Keratinocyte (primary cell): ENCODE results near the gene ZFX. TPM values are rescaled to one million over a fixed set of nuclear protein-coding genes. Genes with fewer than 3 reads are reported as not detected.
"Not testable (repeated sequence)": the region's sequence is repeated elsewhere in the genome, so short reads cannot be mapped to it uniquely, and the experiment has no call there.

Experiments used
- DNase-seq: peaks from one replicate; pipeline ENCODE4 v3.0.0-alpha.2; 2011; ENCODE audit warnings: low read depth, missing footprints, low spot score
- FAIRE-seq: peaks from 2 replicates; lab custom pipeline; 2011; peaks lifted over from hg19 to GRCh38; lab: Jason Lieb, UNC
- H2AFZ ChIP-seq: 2 replicates; pipeline ENCODE4 v1.6.0; 2012; ENCODE audit warnings: low read length, control low read depth, inconsistent platforms; ENCODE audit not compliant: control insufficient read depth
- H3K27ac ChIP-seq: 2 replicates; pipeline ENCODE4 v1.5.1; 2011; ENCODE audit warnings: low read length; ENCODE audit not compliant: control insufficient read depth, insufficient read depth
- H3K27me3 ChIP-seq: 3 replicates; pipeline ENCODE4 v1.6.0; 2011; ENCODE audit warnings: low read length; ENCODE audit not compliant: control insufficient read depth, insufficient read depth; ENCODE audit errors: extremely low read depth
- H3K36me3 ChIP-seq, 2 experiments: 2 replicates in 1 of 2; 3 replicates in 1 of 2; pipeline ENCODE4 v1.5.1; 2011; ENCODE audit warnings: low read length in 2 of 2, mild to moderate bottlenecking in 1 of 2; ENCODE audit not compliant: control insufficient read depth in 2 of 2, insufficient read depth in 2 of 2; ENCODE audit errors: extremely low read depth in 1 of 2
- H3K4me1 ChIP-seq: 3 replicates; pipeline ENCODE4 v1.5.1; 2011; ENCODE audit warnings: low read length; ENCODE audit not compliant: control insufficient read depth, insufficient read depth; ENCODE audit errors: extremely low read depth
- H3K4me2 ChIP-seq: 3 replicates; pipeline ENCODE4 v1.6.0; 2011; ENCODE audit warnings: low read depth, low read length; ENCODE audit not compliant: control insufficient read depth, insufficient read depth; ENCODE audit errors: extremely low read depth
- H3K4me3 ChIP-seq, 3 experiments: fragments of 200-600 bp in 1 of 3; sonication (generic) in 1 of 3; 2 replicates in 2 of 3; 3 replicates in 1 of 3; pipeline ENCODE4 v1.5.1; 2011 to 2016; ENCODE audit warnings: low read length in 3 of 3, mild to moderate bottlenecking in 3 of 3, control low read depth in 2 of 3, inconsistent platforms in 1 of 3, low read depth in 1 of 3, mixed read lengths in 1 of 3, mixed run types in 1 of 3, moderate library complexity in 1 of 3; ENCODE audit not compliant: control insufficient read depth in 2 of 3, insufficient read depth in 2 of 3; ENCODE audit errors: extremely low read depth in 1 of 3
- H3K79me2 ChIP-seq: 2 replicates; pipeline ENCODE4 v1.6.0; 2012; ENCODE audit warnings: low read length; ENCODE audit not compliant: control insufficient read depth, insufficient read depth
- H3K9ac ChIP-seq: 3 replicates; pipeline ENCODE4 v1.6.0; 2011; ENCODE audit warnings: low read length; ENCODE audit not compliant: control insufficient read depth, insufficient read depth; ENCODE audit errors: extremely low read depth
- H3K9me1 ChIP-seq: 3 replicates; pipeline ENCODE4 v1.6.0; 2011; ENCODE audit warnings: low read length; ENCODE audit not compliant: control insufficient read depth, insufficient read depth; ENCODE audit errors: extremely low read depth
- H3K9me3 ChIP-seq: 2 replicates; pipeline ENCODE4 v1.5.1; 2012; ENCODE audit warnings: low read depth, low read length; ENCODE audit not compliant: control insufficient read depth
- H4K20me1 ChIP-seq: 3 replicates; pipeline ENCODE4 v1.6.0; 2011; ENCODE audit warnings: low read length; ENCODE audit not compliant: control insufficient read depth, insufficient read depth; ENCODE audit errors: extremely low read depth
- EZH2 ChIP-seq: IDR thresholded peaks from one replicate; pipeline ENCODE4 v1.6.1; 2012; ENCODE audit warnings: inconsistent platforms, mild to moderate bottlenecking, low read length, moderate library complexity
- dilution Hi-C: fragments of 300-500 bp; cut with MboI; formaldehyde crosslinking; loops from one replicate; pipeline ENCODE4 v1.7.0; 2020; ENCODE audit warnings: low sequenced_read_pairs; ENCODE audit not compliant: extremely low pct_ligation_motif_present
- polyA plus RNA-seq, 5 experiments: library from polyadenylated mRNA; depleted of rRNA in 3 of 5; stranded (reverse) in 3 of 5; stranded (forward) in 1 of 5; unstranded in 1 of 5; fragments of >200 nt; gene quantifications; 1 replicate in 1 of 5; 2 replicates in 3 of 5; 3 replicates in 1 of 5; pipeline versions ENCODE4 v1.2.1 to v1.2.3, GENCODE V29; 2011 to 2012; ENCODE audit warnings: missing spikeins in 2 of 5, low read depth in 1 of 5, low replicate concordance in 1 of 5
- TF ChIP-seq, protein P1 (sequence below), 3 experiments: IDR thresholded peaks in 1 of 3; conservative IDR thresholded peaks in 1 of 3; optimal IDR thresholded peaks in 1 of 3; 2 replicates in 2 of 3; 3 replicates in 1 of 3; pipeline versions ENCODE3 to v1.5.1; 2011; ENCODE audit warnings: low read length in 3 of 3, mild to moderate bottlenecking in 3 of 3, moderate library complexity in 2 of 3, control low read depth in 1 of 3, inconsistent platforms in 1 of 3; ENCODE audit not compliant: insufficient read depth in 2 of 3; ENCODE audit errors: extremely low read depth in 1 of 3

Gene ZFX
- polyA plus RNA-seq, 1 donor (not counting 4 experiments of a cell fraction or from before 2014, with no cell fraction given), result 24.3 TPM

DNA sequence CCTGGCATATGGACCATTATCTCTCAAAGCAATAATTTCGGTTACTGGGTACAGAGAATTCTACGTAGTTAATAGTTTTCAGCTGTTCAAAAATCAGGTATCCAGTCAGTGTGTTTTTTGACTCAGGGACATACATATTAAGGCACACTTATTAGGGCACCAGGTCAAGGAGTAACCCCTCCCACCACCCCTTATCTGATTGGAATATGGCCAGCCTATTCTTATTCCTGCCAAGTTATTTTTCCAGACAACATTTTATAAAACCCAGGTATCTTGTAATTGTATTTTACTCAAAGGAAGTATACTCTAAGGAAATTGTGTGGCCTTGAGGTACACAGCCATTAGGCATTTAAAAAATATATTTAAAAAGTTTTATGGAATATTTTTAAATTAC lies 4.3 kb downstream of the ZFX start:
- Histone ChIP-seq H3K9me1 (no peaks in the 10 kb centered on the region), H2AFZ (no peak overlapping the region), H3K27ac (peak overlapping the region; percentile 6), H3K79me2 (peaks cover 85% of the 10 kb centered on the region), H3K27me3 (no peaks in the 10 kb centered on the region), H3K36me3 (peaks cover 2 to 9% of the 10 kb centered on the region in 2 experiments), H3K4me1 (peaks cover 27% of the 10 kb centered on the region), H3K4me3 (no peak overlapping the region), H3K9ac (no peak overlapping the region), H3K9me3 (no peaks in the 10 kb centered on the region), H3K4me2 (peak overlapping the region; percentile 51), H4K20me1 (peaks cover 35% of the 10 kb centered on the region)
- TF ChIP-seq EZH2, result no peak
- TF ChIP-seq, protein P1, sequence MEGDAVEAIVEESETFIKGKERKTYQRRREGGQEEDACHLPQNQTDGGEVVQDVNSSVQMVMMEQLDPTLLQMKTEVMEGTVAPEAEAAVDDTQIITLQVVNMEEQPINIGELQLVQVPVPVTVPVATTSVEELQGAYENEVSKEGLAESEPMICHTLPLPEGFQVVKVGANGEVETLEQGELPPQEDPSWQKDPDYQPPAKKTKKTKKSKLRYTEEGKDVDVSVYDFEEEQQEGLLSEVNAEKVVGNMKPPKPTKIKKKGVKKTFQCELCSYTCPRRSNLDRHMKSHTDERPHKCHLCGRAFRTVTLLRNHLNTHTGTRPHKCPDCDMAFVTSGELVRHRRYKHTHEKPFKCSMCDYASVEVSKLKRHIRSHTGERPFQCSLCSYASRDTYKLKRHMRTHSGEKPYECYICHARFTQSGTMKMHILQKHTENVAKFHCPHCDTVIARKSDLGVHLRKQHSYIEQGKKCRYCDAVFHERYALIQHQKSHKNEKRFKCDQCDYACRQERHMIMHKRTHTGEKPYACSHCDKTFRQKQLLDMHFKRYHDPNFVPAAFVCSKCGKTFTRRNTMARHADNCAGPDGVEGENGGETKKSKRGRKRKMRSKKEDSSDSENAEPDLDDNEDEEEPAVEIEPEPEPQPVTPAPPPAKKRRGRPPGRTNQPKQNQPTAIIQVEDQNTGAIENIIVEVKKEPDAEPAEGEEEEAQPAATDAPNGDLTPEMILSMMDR (optimal IDR thresholded peaks at IDR 0.05 in 1 of 3, IDR thresholded peaks at IDR 0.05 in 1 of 3, conservative IDR thresholded peaks at IDR 0.05 in 1 of 3; ENCODE audit: extremely low read depth in 1 of 3, insufficient read depth in 2 of 3, low read length in 3 of 3), result no peak
- FAIRE-seq (no peak), DNase-seq (no peak)
- dilution Hi-C loops, result no loop called here

DNA sequence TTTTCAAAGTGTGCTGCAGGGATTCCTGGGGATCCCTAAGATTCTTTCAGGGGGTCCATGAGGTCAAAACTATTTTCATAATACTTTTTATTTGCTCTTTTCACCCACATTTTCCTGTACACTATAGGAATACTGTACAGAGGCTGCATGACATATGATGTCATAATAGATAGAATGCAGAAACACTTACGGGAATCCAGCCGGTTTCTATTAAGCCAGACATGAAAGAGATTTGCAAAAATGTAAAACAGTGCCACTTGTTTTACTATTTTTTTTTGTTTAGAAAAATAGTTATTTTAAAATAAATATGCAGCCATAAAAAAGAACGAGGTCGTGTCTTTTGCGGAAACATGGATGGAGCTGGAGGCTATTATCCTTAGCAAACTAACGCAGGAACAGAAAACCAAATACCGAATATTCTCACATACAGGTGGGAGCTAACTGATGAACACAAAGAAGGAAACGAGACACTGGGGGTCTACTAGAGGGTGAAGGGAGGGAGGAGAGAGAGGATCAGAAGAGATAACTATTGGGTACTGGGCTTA lies 5.0 kb downstream of the ZFX start:
- no peak overlapping the region for H2AFZ ChIP-seq
- peaks cover 2 to 9% of the 10 kb centered on the region in 2 experiments for H3K36me3 ChIP-seq
- peaks cover 38% of the 10 kb centered on the region for H4K20me1 ChIP-seq
- peaks cover 92% of the 10 kb centered on the region for H3K79me2 ChIP-seq
- no peaks in the 10 kb centered on the region for H3K27me3 ChIP-seq
- peaks cover 27% of the 10 kb centered on the region for H3K4me1 ChIP-seq
- no peak for DNase-seq
- H3K4me3 ChIP-seq, result no peak overlapping the region
- H3K9me3 ChIP-seq, result no peaks in the 10 kb centered on the region
- H3K9me1 ChIP-seq, result no peaks in the 10 kb centered on the region
- no peak overlapping the region for H3K4me2 ChIP-seq
- no peak overlapping the region for H3K9ac ChIP-seq
- TF ChIP-seq, protein P1 (optimal IDR thresholded peaks at IDR 0.05 in 1 of 3, IDR thresholded peaks at IDR 0.05 in 1 of 3, conservative IDR thresholded peaks at IDR 0.05 in 1 of 3; ENCODE audit: extremely low read depth in 1 of 3, insufficient read depth in 2 of 3, low read length in 3 of 3), result no peak
- TF ChIP-seq EZH2, result no peak
- H3K27ac ChIP-seq, result no peak overlapping the region
- dilution Hi-C loops, result no loop called here
- no peak for FAIRE-seq

DNA sequence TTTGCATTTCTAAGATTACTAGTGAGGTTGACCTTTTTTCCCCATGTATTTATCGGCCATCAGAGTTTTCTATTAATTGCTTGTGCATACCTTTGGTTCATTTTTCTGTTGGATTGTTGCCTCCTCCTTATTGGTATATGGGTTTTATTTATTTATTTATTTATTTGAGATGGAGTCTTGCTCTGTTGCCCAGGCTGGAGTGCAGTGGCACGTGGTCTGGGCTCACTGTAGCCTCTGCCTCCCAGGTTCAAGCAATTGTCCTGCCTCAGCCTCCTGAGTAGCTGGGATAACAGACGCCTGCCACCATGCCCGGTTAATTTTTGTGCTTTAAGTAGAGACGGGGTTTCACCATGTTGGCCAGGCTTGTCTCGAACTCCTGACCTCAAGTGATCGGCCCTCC lies 6.2 kb downstream of the ZFX start:
- H3K9me1 ChIP-seq, dilution Hi-C loops, H3K9me3 ChIP-seq, H3K4me2 ChIP-seq, H2AFZ ChIP-seq, H3K9ac ChIP-seq, H3K27me3 ChIP-seq, DNase-seq, FAIRE-seq, H3K36me3 ChIP-seq, H3K27ac ChIP-seq, H3K4me3 ChIP-seq: not testable (repeated sequence)
- peaks cover 99% of the 10 kb centered on the region for H3K79me2 ChIP-seq
- H3K4me1 ChIP-seq, result peaks cover 27% of the 10 kb centered on the region
- peaks cover 38% of the 10 kb centered on the region for H4K20me1 ChIP-seq
